NCI-H128 (cell line): ENCODE measurements around the gene FBXW7.

Experiments
- DNase-seq: peaks from one replicate; lab custom pipeline; 2025; ENCODE audit not compliant: unreplicated experiment; lab: John Stamatoyannopoulos, UW

The FBXW7 gene

DNA sequence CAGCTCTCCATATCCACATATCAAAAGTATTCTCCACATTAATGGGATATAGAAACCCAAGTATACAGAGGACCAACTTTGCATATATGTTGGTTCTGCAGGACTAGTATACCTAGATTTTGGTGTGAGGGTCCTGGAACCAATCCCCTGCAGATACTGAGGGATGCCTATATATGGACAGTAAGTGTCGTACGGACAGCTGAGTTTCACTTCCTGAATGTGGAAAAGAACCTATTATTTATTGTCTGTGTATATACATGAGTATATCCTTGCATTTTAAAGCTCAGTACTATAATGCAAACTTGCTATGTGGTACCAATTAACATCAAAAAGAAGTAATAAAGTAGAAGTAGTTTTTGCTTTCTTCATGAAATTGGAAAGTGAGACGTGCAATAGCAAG, 101.9 kb downstream of the FBXW7 start:
- no peak for DNase-seq

DNA sequence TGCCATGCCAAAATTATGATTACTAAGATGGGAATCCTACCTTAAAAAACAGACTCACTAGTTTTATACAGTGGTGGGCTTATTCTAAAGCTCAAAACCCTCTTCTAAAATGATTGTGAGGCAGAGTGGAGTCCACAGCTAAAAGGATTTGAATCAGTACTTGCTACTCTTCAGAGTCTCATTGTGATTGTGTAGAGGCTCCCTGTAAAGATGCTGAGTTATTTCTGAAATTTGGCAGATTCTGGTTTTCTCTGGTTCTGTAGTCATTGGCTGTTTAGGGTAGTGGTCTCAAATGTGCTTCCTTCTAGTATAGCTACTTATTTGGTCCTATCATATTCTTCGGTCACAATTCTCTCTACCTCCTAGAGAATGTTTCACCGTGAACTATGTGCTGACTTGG, 104.1 kb downstream of the FBXW7 start:
- DNase-seq, result no peak

DNA sequence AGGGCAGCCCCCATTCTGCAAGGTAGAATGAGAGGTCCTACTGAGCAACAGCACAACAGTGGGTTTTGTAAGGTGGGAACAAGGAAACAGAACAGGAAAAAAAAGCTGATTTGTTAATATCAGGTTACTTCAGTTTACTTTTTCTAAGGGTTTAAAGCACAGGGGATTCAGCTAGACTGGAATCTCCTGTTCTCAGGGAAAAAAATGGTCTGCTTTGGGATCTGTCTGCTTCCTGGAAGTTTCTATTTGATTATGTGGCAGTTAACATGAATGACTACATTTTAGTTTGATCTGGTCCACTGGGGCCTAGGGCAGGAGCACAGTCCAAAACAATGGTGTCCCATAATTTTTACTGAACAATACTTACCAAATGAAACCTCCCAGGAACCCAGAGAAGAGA, 104.6 kb downstream of the FBXW7 start:
- no peak for DNase-seq

DNA sequence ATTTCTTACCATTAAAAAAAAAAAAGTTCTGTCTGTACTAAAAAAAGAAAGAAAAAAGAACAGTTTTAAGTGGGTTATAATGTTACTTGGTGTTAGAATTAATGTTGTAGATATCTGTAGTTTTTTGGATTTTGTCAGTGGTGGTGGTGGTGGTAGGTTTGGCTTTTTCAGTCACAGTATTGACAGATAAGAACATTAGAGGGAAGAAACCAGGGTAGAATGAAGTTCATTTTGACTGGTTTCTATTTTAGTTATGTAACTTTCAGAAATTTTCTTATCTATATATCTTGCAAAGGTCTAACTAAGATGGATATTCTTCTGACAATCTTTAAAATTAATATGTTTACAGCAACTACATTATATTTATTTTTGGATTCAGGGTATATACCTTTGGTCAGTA, 105.4 kb downstream of the FBXW7 start:
- DNase-seq, result no peak

DNA sequence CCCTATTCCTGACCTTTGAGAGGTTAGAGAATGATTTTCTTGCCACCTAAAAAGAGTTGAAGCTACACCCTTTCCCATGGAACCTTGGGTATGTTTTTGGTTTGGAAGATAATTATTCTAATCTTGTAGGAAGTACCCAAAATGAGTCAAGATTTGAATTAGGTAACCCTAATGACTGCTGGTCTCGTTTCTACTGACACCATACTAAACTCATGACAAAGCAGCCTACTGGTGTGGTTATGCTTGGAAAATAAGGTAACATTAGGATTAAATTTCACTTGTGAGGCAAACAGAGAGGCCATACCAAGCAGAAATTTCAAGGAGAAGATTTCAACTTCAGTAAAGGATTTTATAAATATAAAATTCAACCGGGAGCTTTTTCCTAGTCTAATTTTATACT, 107.9 kb downstream of the FBXW7 start:
- no peak for DNase-seq

DNA sequence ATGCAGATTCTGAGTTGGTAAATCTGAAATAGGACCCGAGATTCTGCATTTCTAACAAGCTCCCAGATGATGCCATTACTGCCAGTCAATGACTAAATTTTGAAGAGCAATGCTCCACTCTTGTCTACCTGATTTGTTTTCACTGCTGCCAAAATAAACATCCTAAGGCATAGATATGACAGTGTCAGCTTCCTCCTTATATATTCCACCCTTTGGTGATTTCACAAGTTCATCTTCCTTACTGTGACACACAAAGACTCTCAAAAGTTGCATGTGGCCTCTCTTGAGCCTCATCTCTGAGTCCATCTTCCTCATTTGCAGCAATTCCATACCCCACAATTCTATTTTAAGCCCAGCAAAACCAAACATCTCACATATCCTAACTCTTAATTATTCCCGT, 110.9 kb downstream of the FBXW7 start:
- no peak for DNase-seq

DNA sequence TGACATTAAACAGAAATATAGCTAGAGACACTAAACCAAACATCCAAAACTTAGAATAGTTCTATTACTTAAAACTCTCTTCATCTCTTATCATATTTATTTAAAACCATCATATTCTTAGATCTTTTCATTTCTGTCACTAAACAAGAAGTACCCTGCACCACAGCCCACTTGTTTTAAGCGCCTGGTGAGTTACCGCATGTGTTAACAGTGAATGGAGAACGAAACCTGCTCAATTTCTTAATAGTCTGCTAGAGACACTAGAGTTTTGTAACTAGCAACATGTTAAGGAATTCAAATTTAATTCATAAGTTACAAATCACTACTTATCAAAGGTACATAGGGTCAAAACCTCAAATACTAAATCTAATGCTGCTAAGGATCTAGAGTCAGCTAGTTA, 111.5 kb downstream of the FBXW7 start:
- no peak for DNase-seq

DNA sequence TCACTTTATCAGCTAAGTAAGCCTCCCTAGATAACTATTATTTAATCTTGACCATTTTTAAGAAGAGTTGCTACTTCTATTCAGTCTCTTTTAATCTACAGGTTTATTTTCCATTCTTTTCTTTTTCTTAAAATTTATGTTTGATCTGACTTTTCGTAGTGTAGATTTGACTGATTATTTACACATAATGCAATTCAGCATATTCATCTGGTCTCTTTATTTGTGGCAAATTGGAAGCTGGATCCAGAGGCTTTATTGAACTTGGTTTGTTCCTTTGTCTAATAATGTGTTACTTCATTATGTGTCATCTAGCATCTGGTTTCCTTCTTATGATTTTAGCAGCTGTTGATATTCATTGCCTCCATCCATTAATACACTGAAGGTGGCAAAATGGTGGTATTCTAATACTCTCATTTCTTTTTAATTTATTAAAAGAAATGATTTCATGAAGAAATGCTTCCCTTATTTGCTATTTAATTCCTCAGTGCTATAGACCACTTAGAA, 113.0 kb downstream of the FBXW7 start:
- DNase-seq, result no peak

DNA sequence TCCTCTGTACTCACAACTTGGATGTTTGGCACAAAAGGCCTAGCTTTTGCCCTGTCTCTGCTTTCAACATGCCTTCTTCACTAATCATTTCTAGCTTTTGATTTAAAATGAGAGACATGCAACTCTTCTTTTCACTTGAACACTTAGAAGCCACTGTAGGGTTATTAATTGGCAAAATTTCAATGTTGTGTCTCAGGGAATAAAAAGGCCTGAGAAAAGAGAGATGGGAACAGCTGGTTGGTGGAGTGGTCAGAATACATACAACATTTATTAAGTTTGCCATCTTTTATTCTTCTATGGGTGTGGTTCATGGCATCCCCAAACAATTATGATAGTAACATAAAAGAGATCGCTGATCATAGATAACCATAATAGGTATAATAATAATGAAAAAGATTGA, 114.3 kb downstream of the FBXW7 start:
- no peak for DNase-seq

DNA sequence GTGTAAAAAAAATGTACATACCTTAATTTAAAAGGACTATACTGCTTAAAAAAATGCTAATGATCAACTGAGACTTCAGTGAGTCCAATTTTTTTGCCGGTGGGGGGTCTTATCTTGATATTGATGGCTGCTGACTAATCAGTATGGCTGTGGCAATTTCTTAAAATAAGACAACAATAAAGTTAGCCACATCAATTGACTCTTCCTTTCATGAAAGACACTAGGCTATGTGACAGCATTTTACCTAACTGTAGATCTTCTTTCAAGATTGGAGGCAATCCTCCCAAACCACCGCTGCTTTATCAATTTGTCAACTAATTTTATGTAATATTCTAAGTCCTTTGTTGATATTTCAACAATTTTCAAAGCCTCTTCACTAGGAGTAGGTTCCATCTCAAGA, 116.1 kb downstream of the FBXW7 start:
- no peak for DNase-seq

DNA sequence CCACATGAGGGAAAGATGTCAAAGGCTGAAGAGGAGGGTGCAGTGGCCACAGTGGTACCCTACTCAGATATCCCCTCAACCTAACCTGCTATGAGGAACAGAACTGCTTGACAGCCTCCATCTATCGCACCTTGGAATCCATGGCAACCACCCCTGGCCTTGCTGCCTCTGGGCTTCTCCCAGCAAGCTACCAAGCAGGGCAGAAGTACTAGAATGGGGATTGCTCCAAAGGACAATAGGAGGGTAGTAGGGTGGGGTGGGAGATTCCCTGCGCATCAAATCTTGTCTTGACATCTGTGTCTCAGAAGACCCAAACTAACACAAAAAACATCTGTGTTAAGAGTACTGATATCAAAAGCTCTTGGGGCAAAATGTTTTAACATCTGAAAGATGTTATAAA, 118.2 kb downstream of the FBXW7 start:
- DNase-seq, result no peak

DNA sequence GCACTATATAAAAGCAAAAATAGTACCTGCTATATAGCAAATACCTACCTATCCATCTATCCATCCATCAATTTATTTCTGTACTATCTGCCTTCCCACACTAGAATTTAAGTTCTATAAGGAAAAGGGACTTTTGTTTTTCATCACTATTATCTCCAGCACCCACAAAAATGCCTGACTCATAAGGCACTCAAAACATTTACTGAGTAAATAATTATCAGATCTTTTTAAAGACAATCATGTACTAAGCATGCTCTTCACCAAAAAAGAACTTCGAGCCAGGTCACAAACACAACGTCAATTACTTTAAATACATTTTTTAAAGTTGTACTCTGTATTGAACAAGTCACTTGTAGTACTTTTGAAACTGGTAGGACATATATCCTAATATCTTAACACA, 119.9 kb downstream of the FBXW7 start:
- no peak for DNase-seq

DNA sequence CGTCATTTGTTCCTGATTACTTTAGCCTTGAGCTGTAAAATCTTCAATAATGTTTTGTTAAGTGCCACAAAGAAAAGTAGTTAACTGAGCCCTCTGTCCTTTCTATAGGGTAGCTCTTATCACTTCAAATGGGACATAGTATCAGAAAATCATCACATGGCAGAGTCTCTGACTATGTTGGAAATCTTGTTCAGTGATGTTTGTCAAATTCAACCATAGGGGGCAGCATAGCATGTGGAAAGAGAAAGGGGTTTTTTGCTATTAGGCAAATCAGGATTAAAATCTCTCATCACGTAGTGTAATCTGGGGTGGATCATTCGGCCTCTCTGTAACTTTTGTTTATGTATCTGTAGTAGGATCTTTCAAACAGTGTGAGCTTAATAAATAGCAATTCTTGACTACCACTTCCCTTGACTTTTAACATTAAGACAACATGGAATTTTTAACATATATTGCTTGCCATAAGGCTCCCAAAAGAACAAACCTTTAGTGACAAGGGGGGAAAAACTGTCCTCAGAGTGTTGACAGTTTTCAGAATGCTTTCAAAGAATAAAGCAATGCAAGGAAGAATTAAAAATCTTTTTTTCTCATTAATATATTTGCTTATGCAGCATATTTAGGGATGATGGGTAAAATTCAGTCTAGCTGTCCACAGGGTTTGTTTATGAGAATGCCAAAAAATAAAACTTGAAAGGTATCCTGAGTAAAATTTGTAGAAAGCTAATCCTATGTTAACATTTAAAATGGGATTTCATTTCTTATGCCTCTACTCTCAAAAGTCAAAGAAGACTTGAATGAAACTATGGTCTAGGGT, 127.2 kb downstream of the FBXW7 start:
- DNase-seq, result no peak

DNA sequence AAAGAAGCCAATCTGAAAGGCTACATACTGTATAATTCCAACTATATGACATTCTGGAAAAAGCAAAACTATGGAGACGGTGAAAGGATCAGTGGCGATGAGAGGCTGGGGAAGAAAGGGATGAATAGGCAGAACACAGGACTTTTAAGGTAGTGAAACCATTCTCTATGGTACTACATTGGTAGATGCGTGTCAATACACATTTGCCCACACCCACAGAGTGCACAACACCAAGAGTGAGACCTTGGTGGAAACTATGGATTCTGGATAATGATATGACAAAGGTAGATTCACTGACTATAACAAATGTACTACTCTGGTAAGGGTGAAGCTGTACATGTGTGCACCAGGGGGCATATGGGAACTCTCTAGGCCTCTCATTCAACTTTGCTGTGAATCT, 134.5 kb downstream of the FBXW7 start:
- no peak for DNase-seq

DNA sequence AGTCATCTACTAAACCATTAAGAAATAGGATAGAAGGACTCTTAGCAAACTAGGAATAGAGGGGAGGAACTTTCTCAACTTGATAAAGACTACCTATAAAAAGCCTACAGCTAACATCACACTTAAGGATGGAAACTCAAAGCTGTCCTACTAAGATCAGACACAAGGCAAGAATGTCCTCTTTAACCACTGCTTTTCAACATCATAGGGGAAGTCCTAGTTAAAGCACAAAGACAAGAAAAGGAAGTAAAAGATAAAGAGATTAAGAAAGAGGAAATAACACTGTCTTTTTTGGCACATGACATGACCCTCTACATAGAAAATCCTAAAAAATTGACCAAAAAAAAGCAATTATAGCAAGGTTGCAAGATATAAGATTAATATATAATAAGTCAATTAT, 136.6 kb downstream of the FBXW7 start:
- no peak for DNase-seq

DNA sequence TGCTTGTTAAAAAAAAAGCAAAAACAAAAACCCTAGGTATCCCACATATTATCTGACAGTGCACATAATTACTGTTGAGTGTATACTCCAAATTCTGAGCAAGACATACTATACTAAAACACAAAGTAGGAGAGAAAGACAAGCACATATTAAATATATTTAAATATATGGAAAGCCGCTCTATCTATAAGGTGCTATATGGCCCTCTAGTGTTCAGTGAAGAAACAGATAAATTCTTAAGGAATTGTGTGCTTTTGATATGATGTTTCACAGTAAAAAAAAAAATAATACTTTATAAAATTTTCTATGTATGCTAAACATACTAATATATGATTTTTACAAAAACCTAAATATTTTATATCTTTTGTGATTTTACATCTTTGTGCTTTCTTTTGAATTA, 137.8 kb downstream of the FBXW7 start:
- no peak for DNase-seq

DNA sequence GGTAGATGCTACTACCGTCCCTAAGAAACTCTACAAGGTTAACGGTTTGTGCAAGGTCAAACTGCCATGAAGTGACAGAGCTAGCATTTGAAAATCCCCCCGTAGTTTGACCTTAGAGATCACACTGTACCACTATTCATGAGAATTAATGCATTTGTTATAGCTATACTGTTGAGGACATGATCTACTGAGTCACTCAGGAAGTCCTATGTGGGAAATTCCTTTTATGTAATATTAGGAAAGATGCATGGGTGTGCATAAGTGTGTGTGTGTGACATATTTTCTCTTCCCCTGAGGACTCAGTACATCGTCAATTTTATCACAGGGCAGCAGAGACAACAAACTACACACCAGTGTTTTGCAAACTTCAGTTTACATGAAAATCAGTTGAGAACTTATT, 141.1 kb downstream of the FBXW7 start:
- DNase-seq, result no peak

DNA sequence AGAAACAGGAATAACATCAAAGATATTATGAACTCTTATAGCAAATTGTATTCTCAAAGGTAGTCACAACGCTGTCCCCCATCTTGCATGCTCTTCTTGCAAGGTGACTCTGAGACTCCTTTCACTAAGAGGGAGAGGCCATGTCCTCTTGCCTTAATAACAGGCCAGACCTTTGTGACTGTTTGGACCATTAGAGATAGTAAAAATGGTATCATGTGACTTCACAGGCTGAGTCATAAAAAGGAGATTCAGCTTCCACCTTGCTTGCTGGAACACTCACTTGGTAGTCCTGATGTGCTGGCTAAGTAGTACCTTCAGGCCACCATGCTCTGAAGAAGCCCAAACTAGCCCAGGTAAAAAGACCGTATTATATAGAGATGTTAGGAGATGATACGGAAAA, 143.8 kb downstream of the FBXW7 start:
- DNase-seq, result no peak

DNA sequence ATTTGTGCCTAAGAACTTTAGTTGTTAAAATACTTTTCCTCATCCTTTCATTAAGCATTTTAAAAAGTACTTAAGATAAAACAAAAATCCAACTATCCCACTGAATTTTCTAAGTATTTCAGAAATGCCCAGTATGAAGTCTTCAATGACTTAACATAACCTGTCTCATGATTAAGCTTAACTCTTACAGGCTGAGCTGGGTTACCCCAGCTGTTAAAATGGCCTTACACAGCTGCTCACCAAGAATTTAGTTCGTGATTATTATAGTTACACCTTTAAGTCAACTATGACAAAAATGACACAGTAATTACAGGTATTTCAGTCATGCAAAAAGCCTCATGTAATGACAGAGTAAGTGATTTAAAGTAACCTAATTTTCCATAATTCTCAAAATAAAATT, 145.7 kb downstream of the FBXW7 start:
- no peak for DNase-seq

DNA sequence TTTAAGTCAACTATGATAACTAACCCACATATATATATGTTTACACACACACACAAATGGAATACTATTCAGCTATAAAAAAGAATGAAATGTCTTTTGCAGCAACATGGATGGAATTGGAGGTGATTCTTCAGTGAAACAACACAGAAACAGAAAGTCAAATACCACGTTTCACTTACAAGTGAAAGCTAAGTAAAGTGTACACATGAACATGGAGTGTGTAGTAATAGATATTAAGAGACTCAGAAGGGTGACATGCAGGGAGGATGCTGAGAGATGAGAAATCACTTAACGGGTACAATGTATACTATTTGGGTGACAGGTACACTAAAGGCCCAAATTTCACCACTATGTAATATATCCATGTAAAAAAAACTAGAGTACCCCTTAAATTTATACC, 146.5 kb downstream of the FBXW7 start:
- no peak for DNase-seq

DNA sequence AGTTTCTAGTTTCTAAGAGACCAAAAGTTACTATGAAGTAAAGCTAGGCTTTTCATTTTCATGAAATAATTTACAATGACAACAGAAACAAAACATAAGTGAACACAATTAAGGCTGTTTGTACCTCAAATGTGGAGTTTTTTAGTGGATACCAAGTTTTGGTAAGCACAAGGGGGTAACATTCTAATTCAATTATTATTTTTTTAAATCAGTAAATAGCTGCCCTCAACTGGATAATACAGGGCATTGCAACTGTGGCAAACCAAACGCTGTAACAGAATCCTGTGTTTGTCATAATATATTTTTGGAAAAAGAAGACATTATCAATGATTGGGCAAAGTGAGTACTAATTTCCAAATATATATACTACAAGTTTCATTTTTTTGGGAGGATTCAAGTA, 150.3 kb downstream of the FBXW7 start:
- no peak for DNase-seq

DNA sequence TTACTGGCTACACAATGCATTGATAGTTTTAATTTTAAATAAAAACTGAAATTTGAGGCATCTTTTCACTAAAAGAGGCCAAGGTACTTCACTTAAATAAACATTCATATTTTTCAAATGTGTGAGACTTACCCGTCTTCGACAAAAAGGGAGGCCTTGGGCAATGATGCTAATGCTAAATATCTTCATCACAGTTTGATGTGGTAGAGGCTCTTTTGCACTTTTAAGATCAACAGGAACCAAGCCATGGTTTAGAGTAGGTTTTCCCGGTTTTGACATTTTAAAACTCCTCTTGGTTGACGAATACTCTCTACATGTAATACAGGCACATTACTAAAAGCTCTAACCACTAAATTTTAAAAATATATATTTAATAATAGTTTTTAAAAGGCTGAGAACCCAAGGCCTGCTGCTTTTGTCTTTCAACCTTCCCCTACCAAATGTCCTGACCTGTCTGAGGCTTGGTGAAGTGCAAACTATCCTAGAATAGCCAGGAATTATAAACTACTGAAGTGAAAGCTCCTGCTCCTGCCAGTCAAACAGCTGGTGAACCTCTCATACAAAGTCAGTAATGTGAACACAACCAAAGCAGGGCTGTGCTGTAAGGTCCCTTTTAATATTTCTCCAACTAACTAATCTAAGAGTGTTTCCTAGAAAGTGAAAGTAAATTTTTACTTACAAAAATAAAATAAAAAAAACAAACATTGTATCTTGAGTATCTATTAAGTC, 153.7 kb downstream of the FBXW7 start:
- DNase-seq, result no peak

DNA sequence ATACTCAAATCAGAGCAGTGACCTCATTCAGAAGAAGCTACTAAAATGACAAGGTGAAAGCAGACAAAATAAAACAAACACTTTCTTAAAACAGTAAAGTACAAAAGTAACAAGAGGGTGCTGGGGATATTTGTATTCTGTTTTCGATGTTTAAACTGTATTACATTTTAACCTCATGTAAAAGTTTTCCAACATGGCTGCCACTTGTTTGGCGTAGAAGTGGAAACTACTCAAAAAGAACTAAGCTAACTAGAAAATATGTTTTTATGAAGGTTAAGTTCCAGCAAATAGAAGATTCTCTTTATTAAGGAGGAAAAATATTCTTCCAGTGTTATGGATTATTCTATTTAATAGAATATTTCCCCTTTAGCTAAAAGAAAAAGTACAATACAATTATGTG, 155.0 kb downstream of the FBXW7 start:
- DNase-seq, result no peak
